SK-N-SH treated with all-trans-retinoic acid at 6 μM for 48 hours (cell line): ENCODE results near the gene SPC25.

Source experiments
- ATAC-seq: fragments of 200-7000 bp; cut with Tn5 transposase; 3 replicates; pipeline ENCODE4 v1.9.1; 2020; ENCODE audit warnings: mild to moderate bottlenecking, moderate library complexity
- ARNTL ChIP-seq: fragments of 450-650 bp; formaldehyde crosslinking; IDR thresholded peaks from 2 replicates; pipeline ENCODE4 v1.5.0; 2020; ENCODE audit warnings: low read depth, mild to moderate bottlenecking, moderate library complexity, borderline replicate concordance
- BACH2 ChIP-seq: fragments of 250-450 bp; sonication (Bioruptor Pico); IDR thresholded peaks from 2 replicates; pipeline ENCODE4 v1.9.0; 2021; ENCODE audit warnings: mild to moderate bottlenecking, borderline replicate concordance
- CREB5 ChIP-seq: fragments of 250-450 bp; sonication (Bioruptor Pico); IDR thresholded peaks from 2 replicates; pipeline ENCODE4 v1.5.1; 2020; ENCODE audit warnings: low read depth, mild to moderate bottlenecking, moderate library complexity
- CSDC2 ChIP-seq: fragments of 250-450 bp; sonication (Bioruptor Pico); IDR thresholded peaks from 2 replicates; pipeline ENCODE4 v1.5.0; 2020; ENCODE audit warnings: mild to moderate bottlenecking, moderate library complexity
- CSRNP3 ChIP-seq: fragments of 250-450 bp; sonication (Bioruptor Pico); IDR thresholded peaks from 2 replicates; pipeline ENCODE4 v1.5.1; 2021; ENCODE audit warnings: mild to moderate bottlenecking, moderate library complexity
- ESRRG ChIP-seq: fragments of 250-450 bp; sonication (Bioruptor Pico); IDR thresholded peaks from 2 replicates; pipeline ENCODE4 v1.6.1; 2021; ENCODE audit warnings: mild to moderate bottlenecking
- GLIS3 ChIP-seq: fragments of 250-450 bp; sonication (Bioruptor Pico); IDR thresholded peaks from 2 replicates; pipeline ENCODE4 v1.5.0; 2020; ENCODE audit warnings: mild to moderate bottlenecking, moderate library complexity
- ISL1 ChIP-seq: fragments of 250-450 bp; sonication (Bioruptor Pico); IDR thresholded peaks from 2 replicates; pipeline ENCODE4 v2.1.2; 2022; ENCODE audit warnings: mild to moderate bottlenecking, moderate library complexity
- OSR1 ChIP-seq: fragments of 250-450 bp; sonication (Bioruptor Pico); IDR thresholded peaks from 2 replicates; pipeline ENCODE4 v1.8.0; 2022; ENCODE audit warnings: moderate library complexity, mild to moderate bottlenecking, inconsistent platforms
- PATZ1 ChIP-seq: fragments of 250-450 bp; sonication (Bioruptor Pico); IDR thresholded peaks from 2 replicates; pipeline ENCODE4 v1.8.0; 2020; ENCODE audit warnings: mild to moderate bottlenecking, moderate library complexity, borderline replicate concordance
- POU6F1 ChIP-seq: fragments of 250-450 bp; sonication (Bioruptor Pico); IDR thresholded peaks from 2 replicates; pipeline ENCODE4 v1.8.0; 2021; ENCODE audit warnings: low read depth, mild to moderate bottlenecking, moderate library complexity, borderline replicate concordance
- PPARA ChIP-seq: fragments of 250-450 bp; sonication (Bioruptor Pico); IDR thresholded peaks from 2 replicates; pipeline ENCODE4 v1.5.0; 2020; ENCODE audit warnings: mild to moderate bottlenecking, borderline replicate concordance
- RARB ChIP-seq: fragments of 250-450 bp; sonication (Bioruptor Pico); IDR thresholded peaks from 2 replicates; pipeline ENCODE4 v1.8.0; 2021; ENCODE audit warnings: mild to moderate bottlenecking, moderate library complexity
- SNAI2 ChIP-seq: fragments of 250-450 bp; sonication (Bioruptor Pico); IDR thresholded peaks from 2 replicates; pipeline ENCODE4 v1.5.0; 2020; ENCODE audit warnings: mild to moderate bottlenecking, moderate library complexity
- TCF4 ChIP-seq: fragments of 250-450 bp; sonication (Bioruptor Pico); IDR thresholded peaks from 2 replicates; pipeline ENCODE4 v1.8.0; 2021; ENCODE audit warnings: mild to moderate bottlenecking, moderate library complexity, borderline replicate concordance
- TOX ChIP-seq: fragments of 250-450 bp; sonication (Bioruptor Pico); IDR thresholded peaks from 2 replicates; pipeline ENCODE4 v1.8.0; 2021; ENCODE audit warnings: mild to moderate bottlenecking, moderate library complexity, borderline replicate concordance
- TSHZ2 ChIP-seq: fragments of 250-450 bp; sonication (Bioruptor Pico); IDR thresholded peaks from 2 replicates; pipeline ENCODE4 v1.5.0; 2020; ENCODE audit warnings: mild to moderate bottlenecking, moderate library complexity
- ZC3H10 ChIP-seq: fragments of 250-450 bp; sonication (Bioruptor Pico); IDR thresholded peaks from 2 replicates; pipeline ENCODE4 v1.5.1; 2021; ENCODE audit warnings: mild to moderate bottlenecking, moderate library complexity
- ZFP3 ChIP-seq: fragments of 250-450 bp; sonication (Bioruptor Pico); IDR thresholded peaks from 2 replicates; pipeline ENCODE4 v1.5.0; 2020; ENCODE audit warnings: mild to moderate bottlenecking, moderate library complexity
- ZFP30 ChIP-seq: fragments of 450-650 bp; formaldehyde crosslinking; IDR thresholded peaks from 2 replicates; pipeline ENCODE4 v1.5.0; 2022; ENCODE audit warnings: mild to moderate bottlenecking, moderate library complexity
- ZNF70 ChIP-seq: fragments of 450-650 bp; formaldehyde crosslinking; IDR thresholded peaks from 2 replicates; pipeline ENCODE4 v1.5.0; 2020; ENCODE audit warnings: mild to moderate bottlenecking, moderate library complexity
- ZNF8 ChIP-seq: fragments of 450-650 bp; formaldehyde crosslinking; IDR thresholded peaks from 2 replicates; pipeline ENCODE4 v1.5.0; 2020; ENCODE audit warnings: mild to moderate bottlenecking, moderate library complexity

Gene SPC25

GRCh38 chr2:168912466-168912865 lies 22.2 kb upstream of the SPC25 start:
- TF ChIP-seq ISL1, result no peak
- TF ChIP-seq PATZ1 (CRISPR knock-in tag), result no peak
- no peak for TF ChIP-seq ZFP3 (CRISPR knock-in tag)
- TF ChIP-seq BACH2 (CRISPR knock-in tag), result no peak
- TF ChIP-seq CREB5 (CRISPR knock-in tag), result no peak
- TF ChIP-seq OSR1 (CRISPR knock-in tag), result no peak
- no peak for TF ChIP-seq POU6F1 (CRISPR knock-in tag)
- TF ChIP-seq TCF4 (CRISPR knock-in tag), result no peak
- TF ChIP-seq PPARA, result no peak
- no peak for TF ChIP-seq ARNTL
- TF ChIP-seq GLIS3 (CRISPR knock-in tag), result no peak
- TF ChIP-seq TSHZ2, result no peak
- no peak for TF ChIP-seq ZNF8
- TF ChIP-seq CSDC2 (CRISPR knock-in tag), result no peak
- no peak for TF ChIP-seq ESRRG (CRISPR knock-in tag)
- peak; percentile 20; the same call in 2 of the 3 replicates for ATAC-seq

GRCh38 chr2:168910330-168910729 lies 20.1 kb upstream of the SPC25 start:
- ATAC-seq, result no peak
- TF ChIP-seq ZFP3 (CRISPR knock-in tag), result no peak
- no peak for TF ChIP-seq ZC3H10 (CRISPR knock-in tag)
- no peak for TF ChIP-seq POU6F1 (CRISPR knock-in tag)
- no peak for TF ChIP-seq RARB
- TF ChIP-seq ZNF70, result no peak
- TF ChIP-seq CSRNP3 (CRISPR knock-in tag), result no peak
- no peak for TF ChIP-seq TCF4 (CRISPR knock-in tag)
- no peak for TF ChIP-seq TOX (CRISPR knock-in tag)
- no peak for TF ChIP-seq PATZ1 (CRISPR knock-in tag)
- no peak for TF ChIP-seq ISL1
- no peak for TF ChIP-seq GLIS3 (CRISPR knock-in tag)
- no peak for TF ChIP-seq ZFP30
- TF ChIP-seq OSR1 (CRISPR knock-in tag), result no peak
- TF ChIP-seq ESRRG (CRISPR knock-in tag), result no peak
- no peak for TF ChIP-seq PPARA
- TF ChIP-seq SNAI2 (CRISPR knock-in tag), result no peak
- TF ChIP-seq TSHZ2, result no peak
- TF ChIP-seq CREB5 (CRISPR knock-in tag), result no peak
